HepG2 (cell line): ENCODE data around the gene WDR76. TPM values are rescaled to one million over a fixed set of nuclear protein-coding genes. Genes with fewer than 3 reads are reported as not detected.

Experiments used
- CREM ChIP-seq, 2 experiments: sonication (generic) in 1 of 2; formaldehyde crosslinking in 1 of 2; IDR thresholded peaks; 2 replicates each; pipeline versions ENCODE4 v1.4.0 to v1.6.1; 2016 to 2020; ENCODE audit warnings: antibody characterized with exemption in 1 of 2, mild to moderate bottlenecking in 1 of 2, missing genetic modification reagents in 1 of 2
- HES4 ChIP-seq: sonication (generic); formaldehyde crosslinking; IDR thresholded peaks from 2 replicates; pipeline ENCODE4 v1.9.0; 2021; ENCODE audit warnings: mild to moderate bottlenecking, missing genetic modification reagents, borderline replicate concordance
- HOXA7 ChIP-seq: sonication (generic); formaldehyde crosslinking; IDR thresholded peaks from 2 replicates; pipeline ENCODE4 v1.8.1; 2022; ENCODE audit warnings: mild to moderate bottlenecking, missing genetic modification reagents, moderate library complexity
- NCOA2 ChIP-seq: sonication (generic); formaldehyde crosslinking; IDR thresholded peaks from 2 replicates; pipeline ENCODE4 v1.8.0; 2022; ENCODE audit warnings: inconsistent platforms
- NFIC ChIP-seq: IDR thresholded peaks from 2 replicates; pipeline ENCODE4 v1.6.1; 2012; ENCODE audit warnings: mild to moderate bottlenecking, low read length, inconsistent platforms
- NFYB ChIP-seq: sonication (generic); formaldehyde crosslinking; IDR thresholded peaks from 2 replicates; pipeline ENCODE4 v1.4.0; 2020; ENCODE audit warnings: missing genetic modification reagents
- NPAS2 ChIP-seq: sonication (generic); formaldehyde crosslinking; IDR thresholded peaks from 2 replicates; pipeline ENCODE4 v1.8.0; 2022; ENCODE audit warnings: mild to moderate bottlenecking, missing genetic modification reagents, borderline replicate concordance
- RFXANK ChIP-seq: IDR thresholded peaks from 2 replicates; pipeline ENCODE4 v1.6.1; 2016
- SMARCE1 ChIP-seq: fragments of 450-650 bp; IDR thresholded peaks from 2 replicates; pipeline ENCODE4 v1.6.1; 2017; ENCODE audit warnings: borderline replicate concordance
- TARDBP ChIP-seq: sonication (generic); formaldehyde crosslinking; IDR thresholded peaks from 2 replicates; pipeline ENCODE4 v1.8.0; 2022; ENCODE audit warnings: mild to moderate bottlenecking, missing genetic modification reagents
- TBP ChIP-seq: sonication (generic); formaldehyde crosslinking; IDR thresholded peaks from 2 replicates; pipeline ENCODE4 v1.5.0; 2020; ENCODE audit warnings: missing genetic modification reagents
- WIZ ChIP-seq: sonication (generic); formaldehyde crosslinking; IDR thresholded peaks from 2 replicates; pipeline ENCODE4 v1.5.1; 2020; ENCODE audit warnings: mild to moderate bottlenecking, missing genetic modification reagents
- ZFP82 ChIP-seq: sonication (generic); formaldehyde crosslinking; IDR thresholded peaks from 2 replicates; pipeline ENCODE4 v1.5.1; 2020; ENCODE audit warnings: mild to moderate bottlenecking, missing genetic modification reagents, borderline replicate concordance
- ZNF660 ChIP-seq: sonication (generic); formaldehyde crosslinking; IDR thresholded peaks from 2 replicates; pipeline ENCODE4 v1.5.1; 2020; ENCODE audit warnings: mild to moderate bottlenecking, low read depth, missing genetic modification reagents, borderline replicate concordance
- ZNF883 ChIP-seq: sonication (generic); formaldehyde crosslinking; IDR thresholded peaks from 2 replicates; pipeline ENCODE4 v1.5.1; 2020; ENCODE audit warnings: mild to moderate bottlenecking, missing genetic modification reagents; ENCODE audit errors: not compliant biosample characterization
- polyA plus RNA-seq, 8 experiments: library from polyadenylated mRNA; depleted of rRNA in 3 of 8; stranded (reverse) in 7 of 8; unstranded in 1 of 8; fragments of >200 nt; fragmentation: Illumina TruSeq in 4 of 8; extraction: Trizol in 4 of 8; gene quantifications; 2 replicates each; pipeline versions ENCODE4 v1.2.1 to v1.2.3, GENCODE V29; 2011 to 2016; ENCODE audit warnings: low read depth in 4 of 8, missing spikeins in 1 of 8, mixed read lengths in 1 of 8; ENCODE audit not compliant: insufficient read depth in 1 of 8
- total RNA-seq, 5 experiments: library from RNA; depleted of rRNA; stranded (reverse); fragments of >200 nt; fragmentation: Illumina TruSeq; extraction: Trizol; gene quantifications; 2 replicates each; pipeline ENCODE4 v1.2.3, GENCODE V29; 2016; ENCODE audit warnings: low read depth in 1 of 5
- TF ChIP-seq, protein P1 (sequence below): sonication (generic); formaldehyde crosslinking; IDR thresholded peaks from 2 replicates; pipeline ENCODE4 v1.4.0; 2020; ENCODE audit warnings: mild to moderate bottlenecking, missing genetic modification reagents
- TF ChIP-seq, protein P2 (sequence below): sonication (generic); formaldehyde crosslinking; IDR thresholded peaks from 2 replicates; pipeline ENCODE4 v1.4.0; 2020; ENCODE audit warnings: mild to moderate bottlenecking, missing genetic modification reagents
- TF ChIP-seq, protein P3 (sequence below): IDR thresholded peaks from 2 replicates; pipeline ENCODE4 v1.6.1; 2016; ENCODE audit warnings: low read depth
- TF ChIP-seq, protein P4 (sequence below): sonication (generic); formaldehyde crosslinking; conservative IDR thresholded peaks from 2 replicates; pipeline ENCODE4 v1.4.0; 2020; ENCODE audit warnings: missing genetic modification reagents
- TF ChIP-seq, protein P5 (sequence below): fragments of 450-650 bp; IDR thresholded peaks from 2 replicates; pipeline ENCODE4 v1.6.1; 2017; ENCODE audit warnings: mild to moderate bottlenecking

WDR76 gene
- total and polyA plus RNA-seq, 2 of the 13 experiments (the other 11 are each of a cell fraction or from before 2014, with no cell fraction given): 1.1 to 9.7 TPM

DNA sequence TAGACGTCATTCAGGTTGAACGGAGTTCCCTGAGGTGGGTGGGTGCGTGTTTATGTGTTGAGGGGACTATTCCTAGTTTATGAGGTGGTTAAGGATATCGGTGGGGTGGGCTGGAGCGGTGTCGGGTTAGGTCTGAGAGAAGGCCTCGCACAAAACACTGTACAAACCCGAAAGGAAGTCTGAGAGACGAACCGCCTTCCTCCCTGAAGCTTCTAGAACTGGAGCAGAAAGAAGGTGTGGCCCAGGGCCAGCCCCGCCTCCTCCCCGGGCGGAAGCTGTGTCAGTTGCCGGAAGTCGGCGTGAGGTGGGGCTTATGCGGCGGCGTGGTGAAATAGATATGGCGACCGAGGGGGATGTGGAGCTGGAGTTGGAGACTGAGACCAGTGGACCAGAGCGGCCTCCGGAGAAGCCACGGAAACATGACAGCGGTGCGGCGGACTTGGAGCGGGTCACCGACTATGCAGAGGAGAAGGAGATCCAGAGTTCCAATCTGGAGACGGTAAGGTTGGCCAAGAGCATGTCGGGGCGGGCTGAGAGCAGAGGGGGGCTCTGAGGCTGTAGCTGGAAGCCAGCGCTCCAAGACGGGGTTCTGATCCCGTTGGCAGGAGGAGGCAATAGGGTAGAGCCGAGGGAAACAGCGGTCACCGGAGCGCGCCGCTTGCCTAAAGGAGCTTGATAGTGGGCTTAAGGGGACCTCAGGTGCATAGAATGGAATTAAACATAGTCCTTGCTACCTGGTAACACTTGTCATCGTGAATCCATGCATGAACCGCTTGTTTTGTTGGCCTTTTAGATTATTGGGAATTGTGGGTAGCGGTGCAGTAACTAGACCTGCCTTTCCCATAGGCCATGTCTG, 26.3 kb upstream of the WDR76 start, which contains the start of gene HYPK (continued):
- TF ChIP-seq ZNF883 (CRISPR knock-in tag): no peak
- no peak for TF ChIP-seq WIZ (CRISPR knock-in tag)
- TF ChIP-seq, protein P1, sequence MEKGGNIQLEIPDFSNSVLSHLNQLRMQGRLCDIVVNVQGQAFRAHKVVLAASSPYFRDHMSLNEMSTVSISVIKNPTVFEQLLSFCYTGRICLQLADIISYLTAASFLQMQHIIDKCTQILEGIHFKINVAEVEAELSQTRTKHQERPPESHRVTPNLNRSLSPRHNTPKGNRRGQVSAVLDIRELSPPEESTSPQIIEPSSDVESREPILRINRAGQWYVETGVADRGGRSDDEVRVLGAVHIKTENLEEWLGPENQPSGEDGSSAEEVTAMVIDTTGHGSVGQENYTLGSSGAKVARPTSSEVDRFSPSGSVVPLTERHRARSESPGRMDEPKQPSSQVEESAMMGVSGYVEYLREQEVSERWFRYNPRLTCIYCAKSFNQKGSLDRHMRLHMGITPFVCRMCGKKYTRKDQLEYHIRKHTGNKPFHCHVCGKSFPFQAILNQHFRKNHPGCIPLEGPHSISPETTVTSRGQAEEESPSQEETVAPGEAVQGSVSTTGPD (CRISPR knock-in tag): no peak
- TF ChIP-seq NCOA2 (CRISPR knock-in tag): peak; percentile 48
- TF ChIP-seq SMARCE1: no peak
- TF ChIP-seq HOXA7 (CRISPR knock-in tag): no peak
- no peak for TF ChIP-seq ZNF660
- TF ChIP-seq NFYB (CRISPR knock-in tag): no peak
- no peak for TF ChIP-seq NFIC
- TF ChIP-seq, protein P2, sequence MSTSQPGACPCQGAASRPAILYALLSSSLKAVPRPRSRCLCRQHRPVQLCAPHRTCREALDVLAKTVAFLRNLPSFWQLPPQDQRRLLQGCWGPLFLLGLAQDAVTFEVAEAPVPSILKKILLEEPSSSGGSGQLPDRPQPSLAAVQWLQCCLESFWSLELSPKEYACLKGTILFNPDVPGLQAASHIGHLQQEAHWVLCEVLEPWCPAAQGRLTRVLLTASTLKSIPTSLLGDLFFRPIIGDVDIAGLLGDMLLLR (CRISPR knock-in tag): no peak
- TF ChIP-seq, protein P3, sequence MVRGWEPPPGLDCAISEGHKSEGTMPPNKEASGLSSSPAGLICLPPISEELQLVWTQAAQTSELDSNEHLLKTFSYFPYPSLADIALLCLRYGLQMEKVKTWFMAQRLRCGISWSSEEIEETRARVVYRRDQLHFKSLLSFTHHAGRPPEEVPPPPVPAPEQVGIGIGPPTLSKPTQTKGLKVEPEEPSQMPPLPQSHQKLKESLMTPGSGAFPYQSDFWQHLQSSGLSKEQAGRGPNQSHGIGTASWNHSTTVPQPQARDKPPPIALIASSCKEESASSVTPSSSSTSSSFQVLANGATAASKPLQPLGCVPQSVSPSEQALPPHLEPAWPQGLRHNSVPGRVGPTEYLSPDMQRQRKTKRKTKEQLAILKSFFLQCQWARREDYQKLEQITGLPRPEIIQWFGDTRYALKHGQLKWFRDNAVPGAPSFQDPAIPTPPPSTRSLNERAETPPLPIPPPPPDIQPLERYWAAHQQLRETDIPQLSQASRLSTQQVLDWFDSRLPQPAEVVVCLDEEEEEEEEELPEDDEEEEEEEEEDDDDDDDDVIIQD (CRISPR knock-in tag): no peak; the same call in 1 of the 2 replicates
- peak; percentile 62; the same call in 1 of the 2 replicates for TF ChIP-seq CREM (IDR thresholded peaks at IDR 0.05)
- no peak for TF ChIP-seq CREM (CRISPR knock-in tag; IDR thresholded peaks at IDR 0.05)
- TF ChIP-seq RFXANK (CRISPR knock-in tag): no peak
- TF ChIP-seq, protein P4, sequence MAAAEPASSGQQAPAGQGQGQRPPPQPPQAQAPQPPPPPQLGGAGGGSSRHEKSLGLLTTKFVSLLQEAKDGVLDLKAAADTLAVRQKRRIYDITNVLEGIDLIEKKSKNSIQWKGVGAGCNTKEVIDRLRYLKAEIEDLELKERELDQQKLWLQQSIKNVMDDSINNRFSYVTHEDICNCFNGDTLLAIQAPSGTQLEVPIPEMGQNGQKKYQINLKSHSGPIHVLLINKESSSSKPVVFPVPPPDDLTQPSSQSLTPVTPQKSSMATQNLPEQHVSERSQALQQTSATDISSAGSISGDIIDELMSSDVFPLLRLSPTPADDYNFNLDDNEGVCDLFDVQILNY: no peak
- no peak for TF ChIP-seq ZFP82 (CRISPR knock-in tag)
- TF ChIP-seq NPAS2: no peak
- TF ChIP-seq, protein P5, sequence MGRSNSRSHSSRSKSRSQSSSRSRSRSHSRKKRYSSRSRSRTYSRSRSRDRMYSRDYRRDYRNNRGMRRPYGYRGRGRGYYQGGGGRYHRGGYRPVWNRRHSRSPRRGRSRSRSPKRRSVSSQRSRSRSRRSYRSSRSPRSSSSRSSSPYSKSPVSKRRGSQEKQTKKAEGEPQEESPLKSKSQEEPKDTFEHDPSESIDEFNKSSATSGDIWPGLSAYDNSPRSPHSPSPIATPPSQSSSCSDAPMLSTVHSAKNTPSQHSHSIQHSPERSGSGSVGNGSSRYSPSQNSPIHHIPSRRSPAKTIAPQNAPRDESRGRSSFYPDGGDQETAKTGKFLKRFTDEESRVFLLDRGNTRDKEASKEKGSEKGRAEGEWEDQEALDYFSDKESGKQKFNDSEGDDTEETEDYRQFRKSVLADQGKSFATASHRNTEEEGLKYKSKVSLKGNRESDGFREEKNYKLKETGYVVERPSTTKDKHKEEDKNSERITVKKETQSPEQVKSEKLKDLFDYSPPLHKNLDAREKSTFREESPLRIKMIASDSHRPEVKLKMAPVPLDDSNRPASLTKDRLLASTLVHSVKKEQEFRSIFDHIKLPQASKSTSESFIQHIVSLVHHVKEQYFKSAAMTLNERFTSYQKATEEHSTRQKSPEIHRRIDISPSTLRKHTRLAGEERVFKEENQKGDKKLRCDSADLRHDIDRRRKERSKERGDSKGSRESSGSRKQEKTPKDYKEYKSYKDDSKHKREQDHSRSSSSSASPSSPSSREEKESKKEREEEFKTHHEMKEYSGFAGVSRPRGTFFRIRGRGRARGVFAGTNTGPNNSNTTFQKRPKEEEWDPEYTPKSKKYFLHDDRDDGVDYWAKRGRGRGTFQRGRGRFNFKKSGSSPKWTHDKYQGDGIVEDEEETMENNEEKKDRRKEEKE: no peak
- no peak for TF ChIP-seq TBP (CRISPR knock-in tag)
- TF ChIP-seq TARDBP (CRISPR knock-in tag): peak; percentile 78
- no peak for TF ChIP-seq HES4
